Transverse colon (tissue), 3 donors: ENCODE data around the gene KRTAP25-1.

Source experiments
- POLR2A ChIP-seq: fragments of 450-650 bp; IDR thresholded peaks from one replicate; pipeline ENCODE4 v1.6.1; 2016; ENCODE audit warnings: antibody characterized with exemption, mild to moderate bottlenecking, moderate library complexity
- TF ChIP-seq, protein P1 (sequence below), 5 experiments: fragments of 200-600 bp in 3 of 5; fragments of 450-650 bp in 2 of 5; sonication (generic) in 3 of 5; IDR thresholded peaks; 1 replicate in 2 of 5; 2 replicates in 3 of 5; pipeline ENCODE4 v1.5.1; 2016 to 2017; ENCODE audit warnings: antibody characterized with exemption in 5 of 5, inconsistent platforms in 3 of 5, mild to moderate bottlenecking in 2 of 5, moderate library complexity in 1 of 5

DNA sequence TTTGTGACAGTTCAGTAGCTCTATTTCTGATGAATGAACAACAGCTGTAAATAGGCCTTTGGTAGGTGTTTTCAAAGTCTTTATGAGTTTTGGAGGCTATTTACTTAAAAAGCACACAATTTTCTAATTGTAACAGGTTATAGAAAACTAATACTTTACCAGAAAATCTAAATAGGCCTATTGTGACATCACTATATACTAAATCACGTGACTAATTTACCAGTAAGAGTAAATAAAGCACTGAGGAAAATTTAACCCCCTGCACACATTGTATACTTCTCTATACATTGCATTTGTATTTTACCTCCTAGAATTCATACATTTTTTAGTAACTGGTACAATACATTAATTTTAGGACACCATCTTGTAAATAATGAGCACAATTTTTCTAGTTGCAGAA lies 15.8 kb upstream of the KRTAP25-1 start:
- TF ChIP-seq, protein P1, sequence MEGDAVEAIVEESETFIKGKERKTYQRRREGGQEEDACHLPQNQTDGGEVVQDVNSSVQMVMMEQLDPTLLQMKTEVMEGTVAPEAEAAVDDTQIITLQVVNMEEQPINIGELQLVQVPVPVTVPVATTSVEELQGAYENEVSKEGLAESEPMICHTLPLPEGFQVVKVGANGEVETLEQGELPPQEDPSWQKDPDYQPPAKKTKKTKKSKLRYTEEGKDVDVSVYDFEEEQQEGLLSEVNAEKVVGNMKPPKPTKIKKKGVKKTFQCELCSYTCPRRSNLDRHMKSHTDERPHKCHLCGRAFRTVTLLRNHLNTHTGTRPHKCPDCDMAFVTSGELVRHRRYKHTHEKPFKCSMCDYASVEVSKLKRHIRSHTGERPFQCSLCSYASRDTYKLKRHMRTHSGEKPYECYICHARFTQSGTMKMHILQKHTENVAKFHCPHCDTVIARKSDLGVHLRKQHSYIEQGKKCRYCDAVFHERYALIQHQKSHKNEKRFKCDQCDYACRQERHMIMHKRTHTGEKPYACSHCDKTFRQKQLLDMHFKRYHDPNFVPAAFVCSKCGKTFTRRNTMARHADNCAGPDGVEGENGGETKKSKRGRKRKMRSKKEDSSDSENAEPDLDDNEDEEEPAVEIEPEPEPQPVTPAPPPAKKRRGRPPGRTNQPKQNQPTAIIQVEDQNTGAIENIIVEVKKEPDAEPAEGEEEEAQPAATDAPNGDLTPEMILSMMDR (IDR thresholded peaks at IDR 0.05): no peak
- no peak for TF ChIP-seq POLR2A
